Measurements from ENCODE around the gene PSKH1. TPM values are rescaled to one million over a fixed set of nuclear protein-coding genes. Genes with fewer than 3 reads are reported as not detected.
A peak's percentile ranks its signal among the peaks of the same experiment; 100 is the strongest.
"Not testable (repeated sequence)": the region's sequence is repeated elsewhere in the genome, so short reads cannot be mapped to it uniquely, and the experiment has no call there.

PSKH1 gene
- total RNA-seq, 1 donor from 2014 or later: 44.5 TPM

DNA sequence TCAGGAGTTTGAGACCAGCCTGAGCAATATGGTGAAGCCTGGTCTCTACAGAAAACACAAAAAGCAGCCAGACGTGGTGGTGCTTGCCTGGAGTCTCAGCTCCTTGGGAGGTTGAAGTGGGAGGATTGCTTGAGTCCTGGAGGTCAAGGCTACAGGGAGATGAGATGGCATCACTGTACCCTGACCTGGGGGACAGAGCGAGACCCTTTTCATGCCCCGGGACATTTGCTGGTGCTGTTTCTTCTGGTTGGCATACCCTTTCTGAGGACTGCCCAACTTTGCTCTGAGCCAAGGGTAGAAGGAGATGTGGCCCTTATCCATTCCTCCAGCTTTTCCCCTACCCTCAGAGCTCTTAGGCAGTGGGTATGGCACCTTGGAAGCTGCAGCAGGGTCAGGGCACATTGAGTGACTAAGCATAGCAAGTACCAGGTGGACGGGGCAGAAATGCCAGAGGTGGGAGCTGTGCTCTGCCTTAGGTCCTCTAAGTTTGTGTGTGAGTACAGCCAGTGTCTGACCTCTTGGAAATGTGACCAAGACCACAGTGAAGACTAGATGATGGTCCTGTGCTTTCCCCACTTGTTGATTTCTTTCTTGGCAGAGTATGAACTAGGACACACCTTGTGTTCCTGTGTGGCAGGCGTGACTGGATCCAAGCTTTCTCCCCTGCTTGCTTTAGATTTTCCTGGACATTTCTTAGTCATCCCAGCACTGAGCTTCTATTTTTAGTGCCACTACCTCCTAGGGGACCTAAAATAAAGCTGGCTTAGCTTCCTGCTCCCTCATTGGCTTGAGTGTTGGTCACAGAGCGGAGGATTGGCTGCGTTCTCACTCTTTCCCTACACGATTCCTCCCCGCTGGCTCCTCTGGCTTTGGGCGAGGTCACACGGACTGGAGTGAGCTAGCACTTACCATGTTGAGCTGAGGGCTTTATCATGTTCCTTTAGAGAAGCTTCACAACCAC lies 30.2 kb upstream of the PSKH1 start:
- Mint-ChIP-seq H3K9me3 (no peaks in the 10 kb centered on the region), H3K4me3 (no peak overlapping the region), H3K27ac (peak overlapping the region; percentile 8), H3K4me1 (no peaks in the 10 kb centered on the region), H3K36me3 (peaks cover 5% of the 10 kb centered on the region), H3K27me3 (ENCODE audit: low read depth) (no peaks in the 10 kb centered on the region)
- TF ChIP-seq, protein P1, sequence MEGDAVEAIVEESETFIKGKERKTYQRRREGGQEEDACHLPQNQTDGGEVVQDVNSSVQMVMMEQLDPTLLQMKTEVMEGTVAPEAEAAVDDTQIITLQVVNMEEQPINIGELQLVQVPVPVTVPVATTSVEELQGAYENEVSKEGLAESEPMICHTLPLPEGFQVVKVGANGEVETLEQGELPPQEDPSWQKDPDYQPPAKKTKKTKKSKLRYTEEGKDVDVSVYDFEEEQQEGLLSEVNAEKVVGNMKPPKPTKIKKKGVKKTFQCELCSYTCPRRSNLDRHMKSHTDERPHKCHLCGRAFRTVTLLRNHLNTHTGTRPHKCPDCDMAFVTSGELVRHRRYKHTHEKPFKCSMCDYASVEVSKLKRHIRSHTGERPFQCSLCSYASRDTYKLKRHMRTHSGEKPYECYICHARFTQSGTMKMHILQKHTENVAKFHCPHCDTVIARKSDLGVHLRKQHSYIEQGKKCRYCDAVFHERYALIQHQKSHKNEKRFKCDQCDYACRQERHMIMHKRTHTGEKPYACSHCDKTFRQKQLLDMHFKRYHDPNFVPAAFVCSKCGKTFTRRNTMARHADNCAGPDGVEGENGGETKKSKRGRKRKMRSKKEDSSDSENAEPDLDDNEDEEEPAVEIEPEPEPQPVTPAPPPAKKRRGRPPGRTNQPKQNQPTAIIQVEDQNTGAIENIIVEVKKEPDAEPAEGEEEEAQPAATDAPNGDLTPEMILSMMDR (IDR thresholded peaks at IDR 0.05; ENCODE audit: unreplicated experiment): no peak
- no peak for DNase-seq (ENCODE audit: low spot score in 2 of 2, unreplicated experiment in 2 of 2)

DNA sequence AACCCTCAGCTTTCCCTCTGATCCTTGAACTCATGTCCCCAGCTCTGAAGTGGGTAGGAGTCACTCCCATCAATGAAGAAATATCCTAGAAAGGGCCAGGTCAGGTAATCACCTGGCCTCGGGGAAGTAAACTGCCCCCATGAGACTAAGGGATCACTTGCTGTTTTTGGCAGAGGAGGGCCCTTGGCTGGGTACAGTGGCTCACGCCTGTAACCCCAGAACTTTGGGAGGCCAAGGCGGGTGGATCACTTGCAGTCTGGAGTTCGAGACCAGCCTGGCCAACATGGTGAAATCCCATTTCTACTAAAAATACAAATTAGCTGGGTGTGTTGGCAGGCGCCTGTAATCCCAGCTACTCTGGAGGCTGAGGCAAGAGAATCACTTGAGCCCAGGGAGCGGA lies 29.0 kb upstream of the PSKH1 start:
- not testable (repeated sequence) for H3K9me3 Mint-ChIP-seq; H3K4me1 Mint-ChIP-seq; H3K4me3 Mint-ChIP-seq; H3K27ac Mint-ChIP-seq; H3K27me3 Mint-ChIP-seq (ENCODE audit: low read depth); H3K36me3 Mint-ChIP-seq; DNase-seq (ENCODE audit: low spot score in 2 of 2, unreplicated experiment in 2 of 2)

DNA sequence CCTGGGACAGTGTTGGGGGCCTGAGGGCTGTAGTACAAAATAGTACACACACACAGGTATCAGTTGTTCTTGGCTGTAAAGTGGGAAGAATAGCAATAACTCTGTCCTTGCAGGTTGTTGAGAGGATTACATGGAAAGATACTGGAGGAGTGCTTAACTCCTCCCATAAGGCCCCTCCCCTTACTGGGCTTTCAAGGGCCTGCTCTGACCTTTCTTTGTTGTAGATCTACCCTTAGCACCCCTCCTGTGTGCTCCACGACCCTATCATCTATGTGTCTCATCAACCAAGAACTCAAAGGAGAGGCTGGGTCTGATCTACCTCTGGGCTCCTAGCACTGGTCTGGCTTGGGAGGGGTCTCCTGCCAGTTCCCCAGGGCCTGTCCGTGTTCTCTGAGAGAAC lies 28.5 kb upstream of the PSKH1 start:
- Mint-ChIP-seq H3K4me3 (no peak overlapping the region), H3K9me3 (no peaks in the 10 kb centered on the region)
- DNase-seq (ENCODE audit: low spot score in 2 of 2, unreplicated experiment in 2 of 2): no peak

DNA sequence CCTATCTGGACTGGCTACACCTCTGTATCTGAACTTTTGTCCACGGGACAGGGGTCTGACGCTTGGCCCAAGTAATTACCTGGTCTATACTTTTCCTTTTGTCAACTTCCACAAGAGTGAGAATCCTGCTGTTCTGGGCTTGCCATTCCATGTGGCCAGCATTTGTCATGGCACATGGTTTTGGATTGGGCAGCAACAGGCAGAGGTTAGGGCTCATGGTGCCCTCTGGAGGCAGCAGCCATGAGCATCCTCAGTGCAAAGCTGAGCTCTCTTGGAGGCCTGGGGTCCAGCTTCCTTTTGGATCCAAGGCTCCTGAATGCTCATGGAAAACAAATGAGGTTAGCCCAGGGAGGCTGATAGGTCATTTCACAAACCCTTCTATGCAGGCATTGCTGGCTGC lies 27.7 kb upstream of the PSKH1 start:
- Mint-ChIP-seq H3K27ac (no peak overlapping the region), H3K27me3 (ENCODE audit: low read depth) (no peaks in the 10 kb centered on the region), H3K9me3 (no peaks in the 10 kb centered on the region), H3K4me3 (no peak overlapping the region), H3K4me1 (no peaks in the 10 kb centered on the region), H3K36me3 (peaks cover 7% of the 10 kb centered on the region)
- TF ChIP-seq, protein P1 (IDR thresholded peaks at IDR 0.05; ENCODE audit: unreplicated experiment): no peak
- DNase-seq (ENCODE audit: low spot score in 2 of 2, unreplicated experiment in 2 of 2): no peak

More for the DNA sequence above, 28.5 kb upstream of the PSKH1 start:
- TF ChIP-seq, protein P1 (IDR thresholded peaks at IDR 0.05; ENCODE audit: unreplicated experiment): no peak
- Mint-ChIP-seq H3K36me3 (peaks cover 5% of the 10 kb centered on the region), H3K27me3 (ENCODE audit: low read depth) (no peaks in the 10 kb centered on the region), H3K27ac (no peak overlapping the region), H3K4me1 (no peaks in the 10 kb centered on the region)

DNA sequence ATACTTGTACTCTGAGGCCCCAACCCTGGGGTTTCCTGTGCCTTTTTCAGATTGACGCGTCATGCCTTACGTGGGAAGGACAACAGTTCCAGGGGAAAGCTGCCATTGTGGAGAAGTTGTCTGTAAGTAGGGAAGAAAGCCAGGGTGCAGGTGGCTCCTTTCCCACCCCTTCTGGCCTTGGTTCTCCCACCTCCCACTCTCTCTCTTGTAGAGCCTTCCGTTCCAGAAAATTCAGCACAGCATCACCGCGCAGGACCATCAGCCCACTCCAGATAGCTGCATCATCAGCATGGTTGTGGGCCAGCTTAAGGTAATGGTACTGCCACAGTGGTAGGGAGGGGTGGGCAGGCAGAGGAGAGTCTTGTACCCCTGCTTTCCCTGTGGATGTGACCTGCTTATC lies 24.8 kb upstream of the PSKH1 start:
- H3K9me3 Mint-ChIP-seq: no peaks in the 10 kb centered on the region
- H3K27ac Mint-ChIP-seq: no peak overlapping the region
- no peak overlapping the region for H3K4me3 Mint-ChIP-seq
- DNase-seq (ENCODE audit: low spot score in 2 of 2, unreplicated experiment in 2 of 2): no peak
- H3K36me3 Mint-ChIP-seq: peaks cover 7% of the 10 kb centered on the region
- TF ChIP-seq, protein P1 (IDR thresholded peaks at IDR 0.05; ENCODE audit: unreplicated experiment): no peak
- no peaks in the 10 kb centered on the region for H3K4me1 Mint-ChIP-seq
- no peaks in the 10 kb centered on the region for H3K27me3 Mint-ChIP-seq (ENCODE audit: low read depth)

DNA sequence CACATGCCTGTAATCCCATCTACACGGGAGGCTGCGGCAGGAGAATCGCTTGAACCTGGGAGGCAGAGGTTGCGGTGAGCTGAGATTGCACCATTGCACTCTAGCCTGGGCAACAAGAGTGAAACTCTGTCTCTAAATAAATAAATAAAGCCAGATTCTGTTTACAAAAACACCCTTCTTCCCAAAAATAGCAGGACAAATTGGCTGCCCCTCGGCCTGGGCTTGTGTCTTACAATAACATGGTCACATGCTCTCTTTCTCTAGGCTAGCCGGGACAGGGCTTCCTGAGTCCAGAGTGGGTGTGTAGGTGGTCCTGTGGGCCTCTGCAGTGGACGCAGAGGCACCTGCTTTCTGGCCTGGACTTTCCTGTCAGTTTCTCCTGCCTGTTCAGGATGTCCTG lies 23.4 kb upstream of the PSKH1 start:
- H3K36me3 Mint-ChIP-seq: peaks cover 7% of the 10 kb centered on the region
- H3K9me3 Mint-ChIP-seq: no peaks in the 10 kb centered on the region
- H3K4me1 Mint-ChIP-seq: peaks cover 11% of the 10 kb centered on the region
- H3K27me3 Mint-ChIP-seq (ENCODE audit: low read depth): no peaks in the 10 kb centered on the region
- no peak overlapping the region for H3K27ac Mint-ChIP-seq
- no peak overlapping the region for H3K4me3 Mint-ChIP-seq
- TF ChIP-seq, protein P1 (IDR thresholded peaks at IDR 0.05; ENCODE audit: unreplicated experiment): no peak
- no peak for DNase-seq (ENCODE audit: low spot score in 2 of 2, unreplicated experiment in 2 of 2)

Measured in mesothelial cell of epicardium (in vitro differentiated cells).